ENCODE data around the gene CKB.

DNA sequence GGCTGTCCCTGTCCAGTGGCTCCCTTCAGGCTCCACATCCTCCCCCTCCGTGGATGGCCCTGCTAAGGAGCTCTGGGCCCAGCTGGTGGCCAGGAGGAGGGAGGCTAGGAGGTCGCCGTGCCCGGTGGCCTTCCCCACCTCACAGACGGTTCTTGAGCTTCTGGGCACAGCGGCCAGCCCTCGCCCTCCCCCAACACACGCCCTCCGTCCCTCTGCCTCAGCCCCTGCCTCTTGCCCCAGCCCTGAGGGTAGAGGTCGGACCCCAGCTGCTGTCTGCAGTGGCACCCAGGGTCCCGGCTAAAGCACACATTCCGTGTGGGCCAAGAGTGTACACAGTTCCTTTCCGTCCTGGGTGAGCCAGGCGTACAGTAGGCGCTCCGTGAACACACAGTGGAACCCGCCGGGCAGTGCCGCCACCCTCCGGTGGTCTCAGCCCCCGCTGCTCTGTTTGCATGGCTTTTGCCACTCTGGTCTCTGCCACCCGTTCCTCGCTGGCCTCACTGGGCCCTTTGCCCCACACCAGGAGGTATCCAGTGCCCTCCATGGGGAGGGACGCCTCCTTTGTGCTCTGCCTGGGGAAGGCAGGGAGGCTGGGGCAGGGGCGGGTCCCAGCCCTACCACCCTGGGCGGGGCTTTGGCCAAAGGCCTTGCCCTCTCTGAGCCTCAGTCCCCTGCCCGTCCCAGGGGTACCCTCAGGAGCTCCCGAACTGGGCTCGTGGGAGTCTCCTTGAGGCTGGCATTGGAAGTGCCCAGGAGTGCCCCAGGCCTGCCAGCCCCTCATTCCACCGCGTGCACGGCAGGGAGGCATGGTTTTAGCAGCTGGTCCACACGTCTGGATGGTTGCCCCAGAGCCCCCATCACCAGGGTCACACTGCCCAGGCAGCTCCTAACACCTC, 19.3 kb upstream of the CKB start:
- no peak for TF ChIP-seq EZH2 (IDR thresholded peaks at IDR 0.05)
- no peak for TF ChIP-seq FOXP2 (optimal IDR thresholded peaks at IDR 0.05; ENCODE audit: control extremely low read depth, extremely low read length, insufficient read depth)
- TF ChIP-seq POLR2AphosphoS5 (IDR thresholded peaks at IDR 0.05; ENCODE audit: borderline replicate concordance, low read depth, low read length), result no peak

Data from SK-N-MC (cell line).